HG03442 (cell line): ENCODE results near the gene CSRP3.
A peak's percentile ranks its signal among the peaks of the same experiment; 100 is the strongest.

Experiments
- ATAC-seq: cut with Tn5 transposase; IDR thresholded peaks from one replicate; pipeline ENCODE4 v1.9.1; 2021; ENCODE audit warnings: mild to moderate bottlenecking, moderate library complexity; ENCODE audit not compliant: unreplicated experiment

Gene CSRP3

DNA sequence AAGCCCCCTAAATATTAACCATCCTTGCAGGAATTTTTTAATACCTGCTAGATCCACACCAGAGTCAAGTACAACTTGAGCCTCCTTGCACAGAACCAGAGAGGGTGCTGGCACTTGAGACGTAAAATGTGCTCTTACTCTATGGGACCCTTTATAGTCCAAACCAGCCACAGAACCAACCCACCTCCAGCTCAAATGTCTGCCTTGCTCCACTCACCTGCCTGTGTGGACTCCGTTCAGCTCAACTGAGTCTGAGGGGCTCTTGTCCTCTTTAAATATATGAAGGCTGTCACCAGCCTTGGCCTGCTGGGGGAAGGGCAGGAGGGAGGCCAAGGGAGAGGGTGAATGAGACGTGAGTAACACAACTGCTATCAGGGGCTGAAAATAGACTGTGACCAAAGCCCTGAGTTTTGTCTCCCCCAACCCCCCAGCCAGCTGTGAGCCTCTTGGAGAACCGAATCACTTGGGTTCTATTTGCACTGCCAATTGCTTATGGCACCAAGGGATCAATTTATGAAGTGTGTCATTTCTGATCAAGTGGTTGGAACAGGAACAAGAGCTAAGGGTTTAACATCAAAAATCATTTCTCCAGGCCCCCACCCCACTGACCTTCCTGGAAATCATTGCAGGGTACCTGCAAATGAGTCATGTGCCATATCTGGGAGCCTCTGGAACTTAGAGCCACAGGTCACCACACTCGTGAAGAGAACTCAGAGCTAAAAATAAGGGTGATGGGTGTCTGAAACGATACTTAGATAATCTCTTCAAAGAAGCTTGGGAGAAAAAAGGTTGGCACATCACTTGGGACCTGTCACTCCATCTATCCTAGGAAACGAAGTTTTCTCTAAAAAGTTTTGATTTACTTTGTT lies at the start of gene CSRP3:
CSRP3 (minus strand) TSS at position 247 of the 869 bp plus-strand sequence. CDS start 9,535 bp downstream, outside the sequence.
- no peak for ATAC-seq

DNA sequence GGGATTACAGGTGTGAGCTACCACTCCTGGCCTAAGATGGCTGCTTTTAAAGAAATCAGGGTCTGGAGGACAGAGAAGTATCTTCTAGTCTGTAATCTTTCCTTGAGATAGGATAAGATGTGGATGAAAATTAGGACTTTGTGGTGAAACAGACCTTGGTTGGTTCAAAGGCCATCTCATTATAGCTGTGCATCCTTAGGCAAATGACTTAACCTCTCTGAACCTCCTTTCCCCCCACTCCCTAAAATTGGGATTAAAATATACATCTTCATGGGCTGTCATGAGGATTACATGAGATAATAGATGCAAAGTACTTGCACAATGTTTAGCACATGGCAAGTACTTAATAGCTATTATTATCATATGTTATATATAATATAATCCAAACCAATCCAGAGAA lies 49.8 kb upstream of the CSRP3 start:
- ATAC-seq, result no peak

DNA sequence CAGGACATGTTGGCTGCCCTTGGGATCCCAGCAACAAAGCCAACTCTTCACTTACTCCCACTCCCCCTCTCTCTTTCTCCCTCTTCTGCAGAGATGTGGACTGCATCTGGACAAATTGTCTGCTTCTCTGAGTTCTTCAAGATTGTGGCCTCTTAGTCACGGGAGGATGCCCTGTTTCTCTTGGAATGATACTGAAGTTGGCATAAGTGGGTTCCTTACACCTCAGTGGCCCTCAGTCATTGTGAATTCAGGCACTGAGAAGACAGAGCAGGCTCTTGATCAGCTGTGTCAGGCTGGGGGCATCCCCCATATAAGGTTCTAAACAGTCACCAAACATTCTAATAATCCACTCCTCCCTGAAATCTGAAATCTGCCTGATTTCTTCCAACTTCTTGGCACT lies 45.0 kb upstream of the CSRP3 start:
- no peak for ATAC-seq

DNA sequence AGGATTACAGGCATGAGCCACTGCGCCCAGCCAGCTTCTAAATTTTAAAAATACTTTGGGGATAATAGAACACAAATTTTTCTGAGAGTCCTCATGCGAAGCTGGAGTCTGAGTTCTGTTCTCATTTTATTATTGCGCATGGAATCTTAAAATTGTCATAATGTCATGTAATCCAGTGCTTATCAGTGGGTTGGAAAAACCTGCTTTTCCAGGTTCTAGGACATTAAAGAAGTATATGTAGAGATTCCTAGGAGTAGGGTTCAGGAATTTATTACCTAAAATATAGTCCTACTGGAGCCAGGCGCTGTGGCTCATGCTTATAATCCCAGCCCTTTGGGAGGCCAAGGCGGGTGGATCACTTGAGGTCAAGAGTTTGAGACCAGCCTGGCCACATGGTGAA lies 43.6 kb upstream of the CSRP3 start:
- no peak for ATAC-seq

DNA sequence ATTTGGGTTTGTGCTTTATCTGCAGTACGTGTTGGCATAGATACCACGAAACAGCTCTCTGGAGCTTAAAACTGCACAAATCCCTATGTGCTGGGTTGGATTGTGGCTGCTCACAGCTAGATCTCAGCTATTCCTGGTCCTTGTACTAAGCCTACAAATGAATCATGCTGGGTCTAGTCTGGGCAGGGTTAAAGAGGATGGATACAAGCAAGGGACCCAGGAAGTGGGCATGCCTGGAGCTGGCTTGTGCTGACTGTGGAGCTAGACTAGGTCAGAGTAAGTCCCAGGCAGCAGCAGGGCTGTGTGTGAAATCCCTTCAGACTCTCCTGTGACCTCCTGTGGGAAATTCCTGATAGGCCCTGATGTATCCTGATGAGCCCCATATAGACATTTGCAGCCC lies 42.8 kb upstream of the CSRP3 start:
- ATAC-seq, result no peak

DNA sequence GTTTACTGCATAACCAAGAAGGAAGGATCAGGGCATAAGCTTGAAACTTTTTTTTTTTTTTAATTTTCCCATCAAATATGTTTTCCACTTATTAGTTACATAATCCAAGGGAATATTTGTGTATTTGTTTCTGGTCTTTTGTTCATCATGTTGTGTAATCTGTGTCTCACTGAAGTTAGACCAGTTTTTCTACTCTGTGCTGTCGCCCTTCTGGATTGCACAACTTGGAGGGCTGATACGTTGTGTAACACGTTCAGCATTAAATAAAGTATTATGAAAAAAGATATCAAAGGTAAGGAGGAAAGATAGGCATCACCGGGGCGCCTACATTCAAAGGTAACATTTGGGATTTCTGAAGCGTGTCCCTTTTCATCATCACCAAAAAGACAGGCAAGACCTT lies 42.3 kb upstream of the CSRP3 start:
- ATAC-seq, result no peak

DNA sequence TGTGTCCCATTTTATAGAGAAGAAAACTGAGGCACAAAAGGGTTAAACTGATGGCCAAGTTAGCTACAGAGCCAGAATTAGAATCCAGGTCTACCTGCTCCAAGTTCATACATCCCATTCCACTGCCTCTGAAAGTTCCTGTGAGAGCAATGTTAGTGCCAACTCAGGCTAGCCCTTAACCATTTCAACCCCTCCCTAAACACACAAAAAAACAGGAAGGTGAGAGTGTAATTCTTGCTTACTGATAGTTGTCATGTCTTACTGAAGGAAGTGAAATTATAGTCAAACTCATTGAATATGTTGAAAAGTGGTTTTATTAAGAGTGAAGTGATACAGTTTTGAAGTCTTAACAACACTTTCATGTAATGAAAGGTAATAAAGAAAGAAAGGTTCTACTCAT lies 41.8 kb upstream of the CSRP3 start:
- no peak for ATAC-seq

DNA sequence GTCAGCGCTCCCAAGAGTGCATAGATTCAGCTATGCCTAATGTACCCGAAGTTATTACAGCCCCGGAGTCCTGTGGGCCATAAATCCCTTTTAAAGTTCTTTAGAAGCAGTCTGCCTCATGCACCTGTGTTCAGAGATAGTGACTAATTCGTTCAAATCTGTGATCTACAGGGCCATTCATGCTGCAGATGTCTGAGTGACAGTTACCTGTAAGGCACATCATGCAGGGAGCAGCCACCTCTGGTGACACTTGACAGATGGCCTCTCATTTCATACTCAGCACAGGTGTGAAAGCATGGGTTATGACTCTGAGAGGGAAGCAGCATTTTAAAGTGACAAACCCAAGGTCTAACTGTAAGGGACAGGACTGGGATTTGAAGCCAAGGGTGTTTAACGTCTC lies 41.4 kb upstream of the CSRP3 start:
- ATAC-seq, result no peak

DNA sequence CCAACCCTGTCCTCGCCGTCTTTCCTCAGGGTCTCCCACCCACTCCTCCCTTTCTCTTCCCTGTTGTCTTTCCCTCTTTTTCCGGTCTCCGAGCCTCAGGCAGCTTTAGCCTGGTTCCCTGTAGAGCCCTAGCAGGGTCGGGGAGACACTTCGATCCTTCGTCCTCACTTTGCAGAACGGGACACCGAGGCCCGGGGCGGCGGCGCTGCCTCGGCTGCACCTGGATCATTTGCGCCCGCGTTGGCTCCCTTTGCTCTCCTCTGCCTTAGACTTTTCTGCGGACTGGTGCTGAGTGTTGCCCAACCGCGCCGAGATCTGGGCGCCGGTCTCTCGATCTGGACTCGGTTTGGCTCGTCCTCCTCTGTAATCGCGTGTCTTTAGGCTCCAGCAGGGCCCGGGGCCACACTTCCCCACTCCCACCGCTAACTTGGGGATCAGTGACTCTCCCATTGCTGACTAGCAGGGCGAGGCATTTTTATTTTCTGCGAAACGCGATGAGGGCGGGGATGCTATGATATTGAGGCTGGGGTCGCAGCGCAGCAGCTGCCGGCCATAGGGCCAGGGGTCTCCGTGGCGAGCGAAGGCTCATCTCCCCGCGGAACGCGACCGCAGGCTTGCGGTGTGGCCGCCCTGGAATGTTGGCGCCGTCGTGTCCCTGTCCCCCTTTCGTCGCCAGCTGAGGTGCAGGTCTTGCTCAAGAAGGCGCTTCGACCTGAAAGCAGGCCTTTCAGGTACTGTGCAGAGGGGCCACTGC lies 40.6 kb upstream of the CSRP3 start:
- no peak for ATAC-seq

DNA sequence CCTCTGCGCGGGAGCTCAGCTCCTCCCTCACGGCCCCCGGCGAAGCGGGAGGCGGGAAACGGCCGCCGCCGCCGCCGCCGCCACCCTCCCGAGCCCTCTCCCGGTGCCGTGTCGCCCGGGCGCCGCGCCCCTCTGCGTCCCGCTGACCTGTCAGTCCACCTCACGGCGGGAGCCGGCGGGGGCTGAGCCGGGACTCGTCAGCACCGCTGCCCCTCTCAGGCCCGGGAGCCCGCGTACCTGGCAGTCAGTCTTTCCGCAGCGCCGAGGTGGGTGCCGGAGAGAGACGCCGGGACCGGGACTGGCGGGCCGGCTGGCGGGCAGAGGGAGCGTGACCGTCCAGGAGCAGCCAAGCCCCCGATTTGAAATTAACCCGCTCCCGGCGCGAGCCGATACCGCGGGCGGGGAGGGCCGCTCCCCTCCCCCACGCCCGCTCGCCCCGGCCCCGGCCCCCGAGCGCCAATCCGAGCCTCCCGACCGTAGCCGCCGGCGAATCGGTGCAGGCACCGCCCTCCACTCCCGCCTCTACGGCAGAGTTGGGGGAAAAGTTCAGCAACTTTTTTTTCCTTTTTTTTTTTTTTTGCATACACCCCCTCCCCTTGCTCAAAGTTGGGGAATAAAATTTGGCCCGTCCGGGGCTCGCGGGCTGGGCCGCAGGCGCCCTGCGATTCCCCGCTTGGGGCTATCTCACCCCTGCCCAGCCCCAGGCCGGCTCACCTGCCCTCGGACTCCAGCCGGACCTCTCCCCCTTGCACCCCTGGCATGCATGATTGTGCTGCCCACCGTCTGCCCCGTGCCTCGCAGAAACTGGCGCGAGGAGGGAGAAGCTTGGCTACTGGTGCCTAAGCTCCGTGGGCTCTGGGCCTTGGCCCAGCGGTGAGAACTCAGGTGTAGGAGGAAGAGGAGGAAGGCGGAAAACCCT lies 39.7 kb upstream of the CSRP3 start:
- ATAC-seq, result peak; percentile 28

DNA sequence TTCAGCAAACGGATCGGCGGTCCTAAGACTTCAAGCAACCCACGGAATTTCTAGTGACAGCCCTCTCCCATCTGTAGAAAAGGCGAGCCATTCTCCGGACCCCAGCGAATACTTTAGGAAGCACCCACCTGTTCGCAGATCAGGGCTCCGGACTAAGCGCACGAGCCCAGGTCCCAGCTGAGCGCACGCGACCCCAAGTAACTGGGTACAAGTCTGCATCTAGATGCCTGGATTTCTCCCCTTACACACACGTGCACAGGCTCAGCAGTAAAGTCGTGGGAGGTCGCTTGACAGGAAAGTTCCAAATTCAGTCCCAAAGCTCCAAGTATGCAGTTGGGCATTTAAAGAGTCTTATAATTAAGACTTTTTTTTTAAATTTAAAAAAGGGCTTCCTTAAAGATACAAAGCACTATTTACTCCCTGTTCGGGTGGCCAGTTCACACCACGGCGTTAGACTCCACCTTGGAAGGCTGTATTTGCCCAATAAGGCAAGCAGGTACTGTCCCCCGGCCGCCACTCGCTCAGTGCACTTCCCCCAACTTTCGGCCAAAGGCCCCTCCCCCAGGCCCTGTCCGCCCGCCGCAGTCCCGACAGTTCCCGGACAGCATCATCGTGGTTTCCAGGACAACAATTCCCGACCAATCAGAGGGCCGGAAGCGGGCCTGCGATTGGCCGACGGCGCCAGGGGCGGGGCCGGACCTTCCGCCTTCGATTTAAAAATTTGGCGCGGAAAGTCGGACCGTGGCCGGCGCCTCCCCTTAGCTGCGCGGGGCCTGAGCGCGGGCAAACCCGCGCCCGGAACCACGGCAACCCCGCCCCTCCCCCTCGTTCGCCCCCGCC lies 38.9 kb upstream of the CSRP3 start, which contains the start of gene E2F8:
E2F8 (minus strand) TSS at position 526 of the 840 bp plus-strand sequence. CDS start 824 bp downstream, outside the sequence.
- peak; percentile 85 for ATAC-seq

DNA sequence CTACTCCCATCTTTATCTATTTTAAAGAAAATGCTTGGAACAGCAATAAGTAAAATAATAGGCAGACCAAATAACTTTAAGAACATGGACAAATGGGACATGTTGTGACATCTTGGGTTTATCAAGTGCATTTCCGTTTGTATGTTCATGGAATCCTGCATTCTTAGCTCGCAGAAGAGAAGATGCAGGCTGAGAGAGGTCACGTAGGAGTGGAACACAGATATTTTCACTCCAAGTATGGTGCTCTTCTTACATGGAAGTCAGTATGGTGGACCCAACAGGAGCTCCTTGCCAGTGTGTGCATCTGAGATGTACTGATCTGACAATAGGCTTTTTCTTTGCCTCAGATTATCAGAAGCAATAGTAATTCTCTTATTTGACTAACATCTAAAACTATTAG lies 37.3 kb upstream of the CSRP3 start:
- no peak for ATAC-seq

DNA sequence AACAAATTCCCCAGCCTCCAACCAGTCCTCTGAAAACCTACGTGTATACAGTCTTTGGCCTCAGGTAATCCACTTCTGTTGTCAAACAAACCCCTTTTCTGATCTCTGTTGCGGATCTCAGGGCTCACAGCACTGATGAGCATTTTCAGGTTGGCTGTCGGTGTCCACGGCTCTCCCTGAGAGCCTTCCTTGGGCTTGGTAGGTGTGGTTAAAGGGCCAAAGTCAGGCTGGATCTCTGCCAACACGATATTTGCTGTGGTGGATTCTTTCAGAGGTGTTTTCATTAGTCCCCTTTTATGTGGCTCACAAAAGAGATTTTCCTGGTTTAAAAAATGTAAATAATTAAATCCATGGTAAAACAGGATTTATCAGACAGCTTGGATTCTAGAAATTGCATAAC lies 36.0 kb upstream of the CSRP3 start:
- ATAC-seq, result no peak

DNA sequence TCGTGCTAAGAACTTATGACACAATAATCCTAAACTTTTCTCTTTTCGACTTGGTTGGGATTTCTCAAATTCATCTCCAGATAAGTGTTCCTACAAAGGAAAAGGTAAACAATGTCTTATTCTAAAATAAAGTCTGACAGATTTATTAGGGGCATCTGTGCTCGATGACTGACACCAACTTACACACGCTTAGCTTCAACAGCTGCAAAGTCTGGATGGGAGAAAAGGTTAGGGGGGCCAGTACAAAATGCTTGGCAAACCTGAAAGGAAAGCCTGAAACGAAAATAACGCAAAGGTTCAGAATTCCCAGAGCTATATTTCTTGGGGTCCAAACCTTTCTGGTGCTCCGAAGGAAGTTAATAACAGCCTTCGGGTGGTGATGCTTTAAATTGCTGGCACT lies 35.6 kb upstream of the CSRP3 start:
- ATAC-seq, result no peak

DNA sequence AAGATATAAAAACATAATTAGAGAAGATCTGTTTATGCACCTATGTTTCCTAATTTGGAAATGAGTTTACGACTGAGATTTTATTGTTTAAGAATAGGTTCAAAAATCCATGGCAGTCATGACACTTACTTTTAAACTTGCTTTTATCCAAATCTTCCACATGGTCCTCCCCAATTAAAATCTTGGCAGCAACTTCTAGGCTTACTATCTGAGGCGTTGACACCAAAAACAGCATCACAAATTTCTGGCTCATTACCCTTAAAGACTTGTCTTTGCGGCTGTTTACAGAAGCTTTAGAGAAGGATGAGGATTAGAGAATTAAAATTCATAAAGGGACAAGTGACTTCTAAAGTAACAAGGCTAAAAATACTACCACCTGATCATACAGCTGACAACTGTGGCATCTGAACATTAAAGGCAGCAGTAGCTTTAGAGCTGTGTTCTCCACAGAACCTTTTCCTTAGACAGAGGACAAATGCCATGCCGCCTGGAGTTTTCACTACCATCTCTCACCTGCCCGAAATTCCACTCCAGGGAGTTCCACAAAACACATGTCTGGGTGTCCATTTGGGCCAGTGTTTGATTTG lies 32.5 kb upstream of the CSRP3 start:
- no peak for ATAC-seq

DNA sequence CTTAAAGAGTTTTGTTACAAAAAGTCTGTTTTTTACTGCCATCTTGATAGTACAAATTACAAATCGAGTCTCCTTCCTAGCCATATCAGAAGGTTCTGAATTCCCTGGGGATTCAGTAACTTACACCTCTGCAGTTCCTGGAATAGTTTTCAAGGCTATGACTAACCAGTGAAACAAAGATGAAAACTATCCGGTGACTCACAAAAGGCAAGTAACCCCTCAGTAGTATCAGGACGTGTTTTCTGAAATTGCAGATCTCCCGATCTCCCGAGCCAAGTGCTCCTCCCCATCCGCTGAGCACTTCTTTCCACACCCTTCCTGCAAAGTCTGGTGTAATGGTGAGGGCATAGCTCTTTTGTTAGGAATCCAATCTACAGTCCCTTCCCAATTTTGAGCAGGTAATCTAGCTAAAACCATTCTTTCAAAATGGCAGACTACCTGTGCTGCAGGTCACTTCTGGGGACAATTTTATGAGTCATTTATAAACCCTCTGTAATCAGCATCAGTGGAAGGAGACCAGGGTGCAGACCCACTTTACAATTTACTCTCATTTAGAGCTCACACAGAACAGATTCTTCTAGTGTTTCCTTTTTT lies 31.2 kb upstream of the CSRP3 start:
- ATAC-seq, result no peak

DNA sequence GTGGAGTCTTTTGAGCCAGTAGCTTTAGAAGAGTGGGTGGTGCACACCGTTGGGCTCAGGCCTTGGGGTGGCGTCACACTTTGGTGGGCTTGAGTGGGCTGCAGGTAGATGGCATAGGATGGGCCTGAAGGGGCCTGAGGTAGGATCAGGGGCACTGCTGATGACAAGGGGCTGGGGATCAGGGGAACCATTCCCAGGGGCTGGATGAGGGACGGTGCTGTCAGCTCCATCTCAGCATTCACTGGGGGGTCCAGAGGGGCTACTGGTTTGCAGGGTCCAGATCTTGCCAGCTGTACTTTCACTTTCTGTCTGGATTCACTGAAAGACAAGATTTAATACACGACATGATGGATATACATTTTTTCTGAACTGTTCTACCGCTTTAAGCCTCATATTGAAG lies 27.9 kb upstream of the CSRP3 start:
- no peak for ATAC-seq

DNA sequence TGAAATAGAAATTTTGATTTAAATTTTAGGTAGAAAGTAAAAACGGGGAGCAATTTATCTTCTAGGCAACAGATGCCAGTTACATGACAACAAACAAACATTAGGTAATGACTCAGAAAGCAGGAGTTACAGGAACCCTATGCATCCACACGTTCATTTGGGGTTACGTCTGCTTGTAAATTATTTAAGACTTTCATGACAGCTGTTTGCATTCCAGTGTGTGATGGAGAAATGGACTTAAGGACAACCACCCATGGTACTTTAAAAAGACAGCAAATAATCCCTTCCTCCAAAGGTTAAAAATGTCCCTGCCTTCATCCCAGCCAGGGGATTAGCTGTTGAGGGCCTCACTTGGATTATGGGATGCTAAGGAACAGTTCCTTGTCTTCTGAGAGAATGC lies 27.2 kb upstream of the CSRP3 start:
- ATAC-seq, result no peak
